Transverse colon (tissue), 4 donors: Measurements from ENCODE around the gene GAREM1.

Source experiments
- CTCF ChIP-seq, 5 experiments: fragments of 200-600 bp in 3 of 5; fragments of 450-650 bp in 2 of 5; sonication (generic) in 3 of 5; IDR thresholded peaks; 1 replicate in 2 of 5; 2 replicates in 3 of 5; pipeline ENCODE4 v1.5.1; 2016 to 2017; ENCODE audit warnings: antibody characterized with exemption in 5 of 5, inconsistent platforms in 3 of 5, mild to moderate bottlenecking in 2 of 5, moderate library complexity in 1 of 5
- POLR2AphosphoS5 ChIP-seq, 3 donors: sonication (generic); formaldehyde crosslinking; IDR thresholded peaks; one replicate each; pipeline ENCODE4 v1.6.1; 2016; ENCODE audit warnings: antibody characterized with exemption in 3 of 3

- TF ChIP-seq CTCF (IDR thresholded peaks at IDR 0.05) = no peak
- no peak for TF ChIP-seq POLR2AphosphoS5 (IDR thresholded peaks at IDR 0.05)
Observed at GRCh38 chr18:32295604-32296003, 175.1 kb downstream of the GAREM1 start.
